H54 (cell line): Measurements from ENCODE around the gene ABHD17C.

Source experiments
- DNase-seq: peaks from one replicate; pipeline ENCODE4 v3.0.0; 2011; ENCODE audit warnings: low spot score, mixed read lengths; ENCODE audit not compliant: insufficient read length
- FAIRE-seq: peaks from 3 replicates; lab custom pipeline; 2011; peaks lifted over from hg19 to GRCh38; lab: Jason Lieb, UNC
- POLR2A ChIP-seq: IDR thresholded peaks from 2 replicates; pipeline ENCODE4 v1.6.1; 2011; ENCODE audit warnings: low read depth, mild to moderate bottlenecking, low read length

The ABHD17C gene

GRCh38 chr15:80789296-80789695 lies 94.2 kb downstream of the ABHD17C start:
- no peak for TF ChIP-seq POLR2A
- FAIRE-seq (no peak), DNase-seq (no peak)

DNA sequence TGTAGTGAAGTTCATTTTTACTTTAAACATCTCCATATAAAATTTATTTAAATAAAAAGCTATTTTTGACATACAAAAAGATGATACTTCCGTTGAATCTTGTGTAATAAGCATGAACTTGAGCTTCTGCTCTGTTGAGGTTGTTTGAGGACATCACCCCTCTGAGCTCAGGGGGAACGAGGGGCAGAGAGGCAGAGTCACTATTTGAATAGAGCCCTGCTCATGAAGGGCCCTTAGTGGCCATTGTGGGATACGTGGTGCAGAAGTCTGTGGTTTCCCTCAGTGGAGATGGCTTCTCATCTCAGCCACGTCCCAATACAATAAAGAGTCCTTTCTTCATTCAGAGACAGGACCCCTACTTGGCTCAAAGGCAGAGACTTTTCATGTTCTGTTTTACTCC lies 94.7 kb downstream of the ABHD17C start:
- TF ChIP-seq POLR2A = no peak
- FAIRE-seq (no peak), DNase-seq (no peak)

GRCh38 chr15:80790236-80790635 lies 95.1 kb downstream of the ABHD17C start:
- DNase-seq (no peak), FAIRE-seq (no peak)
- no peak for TF ChIP-seq POLR2A

DNA sequence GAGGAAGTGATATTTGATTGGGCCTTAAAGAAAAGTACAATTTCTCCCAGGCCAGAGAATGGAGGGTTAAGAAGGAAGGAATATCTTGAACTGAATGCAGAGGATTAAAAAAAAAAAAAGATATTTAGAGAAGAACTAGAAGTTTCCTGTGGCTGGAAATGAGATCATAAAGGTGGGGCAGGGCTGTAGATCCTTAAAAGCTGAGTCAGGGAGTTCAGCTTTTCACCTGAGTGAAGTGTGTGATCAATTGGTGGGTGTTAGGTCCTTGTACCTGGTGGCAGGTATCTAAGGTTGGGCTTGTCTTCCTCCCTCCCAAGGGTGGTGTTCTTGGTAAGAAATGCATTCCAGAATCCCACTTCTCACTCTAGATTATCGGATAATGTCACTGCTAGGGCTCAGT lies 95.9 kb downstream of the ABHD17C start:
- DNase-seq (no peak), FAIRE-seq (no peak)
- no peak for TF ChIP-seq POLR2A

GRCh38 chr15:80796407-80796806 lies 101.3 kb downstream of the ABHD17C start:
- no peak for DNase-seq
- FAIRE-seq = no peak
- TF ChIP-seq POLR2A = no peak

- DNase-seq (no peak), FAIRE-seq (no peak)
- TF ChIP-seq POLR2A = no peak
Observed at GRCh38 chr15:80798911-80799310, 103.8 kb downstream of the ABHD17C start.

DNA sequence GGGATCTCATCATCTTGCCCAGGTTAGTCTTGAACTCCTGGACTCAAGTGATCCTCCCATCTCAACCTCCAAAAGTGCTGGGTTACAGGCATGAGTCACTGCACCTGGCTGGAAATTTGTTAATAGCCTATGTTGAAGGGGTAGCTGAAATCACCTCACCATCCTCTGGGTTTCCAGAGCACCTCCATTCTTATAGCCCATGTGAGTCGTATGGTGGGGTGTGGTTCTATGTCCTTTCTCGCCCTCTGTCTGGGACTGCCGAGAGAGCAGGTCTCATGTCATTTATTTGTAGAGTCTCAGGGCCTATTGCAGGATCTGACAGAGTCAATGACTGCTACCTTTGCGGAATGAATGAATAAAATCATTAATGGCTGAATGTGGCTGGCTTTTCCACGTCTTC lies 105.0 kb downstream of the ABHD17C start:
- DNase-seq (no peak), FAIRE-seq (no peak)
- TF ChIP-seq POLR2A = no peak

DNA sequence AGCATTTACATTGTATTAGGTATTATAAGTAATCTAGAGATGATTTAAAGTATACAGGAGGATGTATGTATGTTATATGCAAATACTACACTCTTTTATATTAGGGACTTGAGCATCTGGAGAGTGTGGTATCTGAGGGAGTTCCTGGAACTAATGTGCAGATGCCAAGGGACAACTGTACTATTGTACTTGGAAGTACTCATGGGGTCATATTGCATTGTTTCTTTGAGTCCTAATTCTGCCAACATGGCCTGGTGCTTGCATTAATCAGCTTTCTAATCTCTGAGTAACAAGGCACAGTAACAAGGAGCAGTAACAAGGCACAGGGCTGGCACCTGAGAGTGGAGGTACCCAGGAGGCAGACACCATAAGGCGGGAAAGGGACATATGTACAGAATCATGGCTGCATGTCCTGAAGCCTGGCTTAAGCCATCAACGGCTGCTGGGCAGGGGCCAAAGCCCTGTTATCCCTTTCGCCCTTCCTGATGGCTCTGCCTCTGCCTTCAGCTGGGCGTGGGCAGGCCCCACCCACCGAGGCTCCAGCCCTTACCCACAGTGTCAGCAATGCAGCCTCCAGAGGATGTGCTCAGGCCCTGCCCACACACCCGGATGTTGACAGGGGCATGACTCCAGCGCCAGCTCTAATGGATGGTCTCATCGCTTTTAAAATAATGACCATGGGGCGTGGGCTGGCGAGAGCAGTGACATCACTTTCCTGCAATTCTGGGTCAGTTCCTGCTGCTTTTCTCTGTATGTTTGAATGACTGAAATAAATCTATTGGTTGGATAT lies 107.0 kb downstream of the ABHD17C start:
- peak; percentile 49 for DNase-seq
- no peak for TF ChIP-seq POLR2A
- FAIRE-seq = no peak

GRCh38 chr15:80803580-80804525 lies 108.7 kb downstream of the ABHD17C start:
- DNase-seq (no peak), FAIRE-seq (no peak)
- TF ChIP-seq POLR2A = no peak

- DNase-seq (no peak), FAIRE-seq (no peak)
- TF ChIP-seq POLR2A = no peak
Observed at GRCh38 chr15:80804970-80805495, 109.9 kb downstream of the ABHD17C start.
